ENCODE measurements around the gene TRPC4. TPM values are rescaled to one million over a fixed set of nuclear protein-coding genes. Genes with fewer than 3 reads are reported as not detected.
"Not testable (repeated sequence)": the region's sequence is repeated elsewhere in the genome, so short reads cannot be mapped to it uniquely, and the experiment has no call there.

Gene TRPC4
- total RNA-seq, 1 donor, result 37.6 TPM

DNA sequence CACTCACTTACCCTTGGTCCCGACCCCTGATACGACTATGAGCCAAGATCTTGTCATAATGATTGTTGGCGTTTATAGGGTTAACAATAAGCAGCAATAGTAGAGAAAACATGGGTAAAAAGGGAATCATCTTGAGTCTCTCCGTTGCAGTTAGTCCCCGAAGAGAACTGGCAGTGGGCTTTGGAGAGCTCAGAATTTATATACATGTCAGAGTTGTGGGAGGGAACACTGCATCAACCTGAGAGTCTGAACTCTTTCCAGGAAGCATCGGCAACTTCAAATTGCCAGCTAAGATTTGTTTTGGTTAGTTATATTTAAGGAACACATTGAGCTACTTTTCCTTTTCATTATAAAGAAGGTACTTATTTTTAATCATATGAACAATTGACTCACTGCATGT is 271.0 kb downstream of the TRPC4 start, which contains the start of gene POSTN:
TSS of gene POSTN (minus strand) at position 172 of the 400 bp plus-strand sequence. CDS start at position 130, 42 bp downstream.
- no peak for DNase-seq (ENCODE audit: low read depth)
- H3K4me3 ChIP-seq (ENCODE audit: low read depth, low read length), result peak within 1 kb of the TSS; percentile 42
- TF ChIP-seq, protein P1, sequence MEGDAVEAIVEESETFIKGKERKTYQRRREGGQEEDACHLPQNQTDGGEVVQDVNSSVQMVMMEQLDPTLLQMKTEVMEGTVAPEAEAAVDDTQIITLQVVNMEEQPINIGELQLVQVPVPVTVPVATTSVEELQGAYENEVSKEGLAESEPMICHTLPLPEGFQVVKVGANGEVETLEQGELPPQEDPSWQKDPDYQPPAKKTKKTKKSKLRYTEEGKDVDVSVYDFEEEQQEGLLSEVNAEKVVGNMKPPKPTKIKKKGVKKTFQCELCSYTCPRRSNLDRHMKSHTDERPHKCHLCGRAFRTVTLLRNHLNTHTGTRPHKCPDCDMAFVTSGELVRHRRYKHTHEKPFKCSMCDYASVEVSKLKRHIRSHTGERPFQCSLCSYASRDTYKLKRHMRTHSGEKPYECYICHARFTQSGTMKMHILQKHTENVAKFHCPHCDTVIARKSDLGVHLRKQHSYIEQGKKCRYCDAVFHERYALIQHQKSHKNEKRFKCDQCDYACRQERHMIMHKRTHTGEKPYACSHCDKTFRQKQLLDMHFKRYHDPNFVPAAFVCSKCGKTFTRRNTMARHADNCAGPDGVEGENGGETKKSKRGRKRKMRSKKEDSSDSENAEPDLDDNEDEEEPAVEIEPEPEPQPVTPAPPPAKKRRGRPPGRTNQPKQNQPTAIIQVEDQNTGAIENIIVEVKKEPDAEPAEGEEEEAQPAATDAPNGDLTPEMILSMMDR (IDR thresholded peaks at IDR 0.05; ENCODE audit: insufficient read depth, low read depth, low read length), result no peak

DNA sequence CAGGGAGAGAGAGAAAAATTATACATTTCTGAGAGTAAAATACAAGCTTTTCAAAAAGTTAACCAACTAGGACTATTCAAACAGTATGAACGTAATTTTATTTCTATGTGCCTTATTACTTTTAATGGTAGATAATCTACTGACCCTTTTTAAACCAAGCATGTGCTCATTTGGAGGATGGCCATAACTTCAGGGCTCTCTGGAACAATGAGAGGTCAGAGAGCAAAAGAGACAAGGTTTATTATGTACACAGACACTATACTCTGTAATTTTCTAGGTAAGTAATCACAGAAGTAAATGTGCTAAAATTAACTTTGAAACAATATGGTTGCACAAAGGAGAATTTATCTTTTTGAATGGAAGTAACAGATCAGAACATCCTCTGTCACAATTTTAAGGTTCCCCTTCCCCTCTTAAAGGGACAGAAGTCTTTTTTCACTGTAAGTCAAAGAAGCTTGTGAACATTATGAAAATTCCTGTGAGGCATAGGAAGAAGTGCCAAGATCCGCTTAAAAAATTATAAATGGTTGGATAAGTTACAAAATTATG is 272.0 kb downstream of the TRPC4 start:
- DNase-seq (ENCODE audit: low read depth), result no peak
- H3K4me3 ChIP-seq (ENCODE audit: low read depth, low read length), result peak overlapping the region; percentile 42
- TF ChIP-seq, protein P1 (IDR thresholded peaks at IDR 0.05; ENCODE audit: insufficient read depth, low read depth, low read length), result no peak

DNA sequence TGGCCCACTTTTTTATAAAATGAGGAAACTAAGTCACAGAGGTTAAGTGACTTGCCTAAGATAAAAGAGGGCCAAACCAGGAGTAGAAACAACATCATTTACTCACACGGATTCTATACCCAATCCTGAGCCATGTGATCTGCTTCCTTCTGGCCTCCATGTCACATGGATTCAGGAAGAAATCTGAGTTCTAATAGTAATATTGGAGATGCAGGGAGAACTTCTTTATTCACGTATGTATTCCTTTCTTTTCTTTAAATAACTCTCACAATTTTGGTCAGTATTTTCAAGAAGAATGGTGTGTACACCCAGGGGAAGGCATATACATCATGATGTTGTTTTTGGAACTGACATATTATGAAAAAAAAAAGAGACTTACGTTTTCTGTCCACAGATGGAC is 272.8 kb downstream of the TRPC4 start:
- peak overlapping the region; percentile 42 for H3K4me3 ChIP-seq (ENCODE audit: low read depth, low read length)
- TF ChIP-seq, protein P1 (IDR thresholded peaks at IDR 0.05; ENCODE audit: insufficient read depth, low read depth, low read length), result no peak
- no peak for DNase-seq (ENCODE audit: low read depth)

DNA sequence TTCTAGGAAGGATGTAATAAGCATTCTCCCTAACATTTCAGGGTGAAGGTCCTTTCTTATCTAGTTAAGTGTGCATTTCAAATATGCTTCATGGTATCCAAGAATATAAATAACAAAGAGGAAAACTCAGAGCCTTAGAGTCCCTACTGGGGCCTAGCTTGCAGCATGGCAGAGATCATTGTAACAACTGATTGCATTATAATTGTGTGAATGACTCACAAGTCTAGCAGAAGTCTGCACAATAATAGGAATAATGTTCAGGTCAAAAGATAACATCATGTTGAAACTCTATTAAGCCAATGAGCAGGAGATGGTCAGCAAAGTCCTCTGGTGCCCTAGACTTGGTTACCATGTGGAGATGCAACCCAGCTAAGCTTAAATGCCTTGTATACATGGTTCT is 274.4 kb downstream of the TRPC4 start:
- DNase-seq (ENCODE audit: low read depth), result peak; percentile 30
- TF ChIP-seq, protein P1 (IDR thresholded peaks at IDR 0.05; ENCODE audit: insufficient read depth, low read depth, low read length), result no peak
- no peak overlapping the region for H3K4me3 ChIP-seq (ENCODE audit: low read depth, low read length)

DNA sequence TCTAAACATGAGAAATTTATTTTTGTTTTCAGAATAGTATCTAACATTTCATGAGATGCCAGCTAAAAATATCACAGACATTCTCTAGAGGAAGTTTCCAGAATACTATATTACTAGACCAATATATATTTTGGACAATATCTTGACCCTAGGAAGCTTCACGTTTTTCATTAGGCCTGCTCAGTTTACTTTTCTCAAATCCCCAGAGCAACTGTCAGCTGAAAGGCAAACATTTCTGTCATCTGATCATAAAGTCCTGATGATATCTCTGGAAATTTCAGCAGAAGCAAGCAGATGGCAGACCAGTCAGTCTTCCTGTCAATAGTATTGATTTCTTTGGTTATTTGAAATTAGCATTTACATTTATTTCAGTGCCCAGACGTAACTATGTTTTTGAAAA is 275.0 kb downstream of the TRPC4 start:
- no peak for DNase-seq (ENCODE audit: low read depth)
- H3K4me3 ChIP-seq (ENCODE audit: low read depth, low read length), result no peak overlapping the region
- TF ChIP-seq, protein P1 (IDR thresholded peaks at IDR 0.05; ENCODE audit: insufficient read depth, low read depth, low read length), result no peak

DNA sequence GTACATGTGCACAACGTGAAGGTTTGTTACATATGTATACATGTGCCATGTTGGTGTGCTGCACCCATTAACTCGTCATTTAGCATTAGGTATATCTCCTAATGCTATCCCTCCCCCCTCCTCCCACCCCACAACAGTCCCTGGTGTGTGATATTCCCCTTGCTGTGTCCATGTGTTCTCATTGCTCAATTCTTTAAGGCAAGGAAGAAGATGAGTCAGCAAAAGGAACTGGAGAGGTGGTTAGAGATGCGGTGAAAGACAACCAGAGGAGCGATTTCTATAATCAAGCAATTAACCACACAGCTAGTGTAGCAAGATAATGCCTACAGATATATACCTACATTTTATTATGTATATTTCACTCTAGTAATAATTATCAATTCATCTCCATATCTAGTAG is 280.2 kb downstream of the TRPC4 start:
- H3K4me3 ChIP-seq (ENCODE audit: low read depth, low read length), result not testable (repeated sequence)
- peak; percentile 23 for DNase-seq (ENCODE audit: low read depth)

DNA sequence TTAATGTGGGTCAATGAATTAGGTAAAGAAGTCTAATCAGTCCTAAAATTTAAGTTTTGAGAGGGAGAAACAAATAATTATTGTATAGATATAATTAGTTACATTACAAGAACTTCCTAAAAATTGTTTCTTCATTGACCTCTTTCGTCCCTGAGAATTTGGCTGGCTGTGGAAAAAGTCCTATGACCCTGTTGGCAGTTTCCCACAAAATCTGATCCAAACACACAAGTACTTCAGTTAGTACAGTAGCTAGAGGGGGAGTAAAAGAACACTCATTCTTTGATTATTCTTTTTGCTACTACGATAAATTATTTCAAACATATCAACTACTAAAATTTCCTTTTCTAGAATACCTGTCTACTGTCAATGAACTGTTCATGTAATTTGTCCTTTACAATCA is 282.3 kb downstream of the TRPC4 start:
- DNase-seq (ENCODE audit: low read depth), result no peak

More for the DNA sequence above, 282.3 kb downstream of the TRPC4 start:
- TF ChIP-seq, protein P1 (IDR thresholded peaks at IDR 0.05; ENCODE audit: insufficient read depth, low read depth, low read length), result no peak
- no peak overlapping the region for H3K4me3 ChIP-seq (ENCODE audit: low read depth, low read length)

Small RNA genes within 50 kb of the gene (small RNA-seq; reads per million reads assigned to genes)
- not detected for gene RNA5SP26
